OCI-M1 (cell line): ENCODE data around the gene UBXN2A.
"Not testable (repeated sequence)": the region's sequence is repeated elsewhere in the genome, so short reads cannot be mapped to it uniquely, and the experiment has no call there.

Experiments
- DNase-seq: peaks from one replicate; lab custom pipeline; 2025; lab: John Stamatoyannopoulos, UW

Gene UBXN2A

DNA sequence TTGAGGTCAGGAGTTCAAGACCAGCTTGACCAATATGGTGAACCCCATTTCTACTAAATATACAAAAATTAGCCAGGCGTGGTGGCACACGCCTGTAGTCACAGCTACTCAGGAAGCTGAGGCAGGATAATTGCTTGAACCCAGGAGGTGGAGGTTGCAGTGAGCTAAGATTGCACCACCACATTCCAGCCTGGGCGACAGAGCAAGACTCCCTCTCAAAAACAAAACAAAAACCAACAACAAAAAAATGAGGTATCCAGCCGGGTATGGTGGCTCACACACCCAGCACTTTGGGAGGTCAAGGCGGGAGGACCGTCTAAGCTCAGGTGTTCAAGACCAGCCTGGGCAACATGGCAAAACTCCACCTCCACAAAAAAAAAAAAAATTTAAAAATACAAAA lies 74.6 kb downstream of the UBXN2A start:
- not testable (repeated sequence) for DNase-seq

DNA sequence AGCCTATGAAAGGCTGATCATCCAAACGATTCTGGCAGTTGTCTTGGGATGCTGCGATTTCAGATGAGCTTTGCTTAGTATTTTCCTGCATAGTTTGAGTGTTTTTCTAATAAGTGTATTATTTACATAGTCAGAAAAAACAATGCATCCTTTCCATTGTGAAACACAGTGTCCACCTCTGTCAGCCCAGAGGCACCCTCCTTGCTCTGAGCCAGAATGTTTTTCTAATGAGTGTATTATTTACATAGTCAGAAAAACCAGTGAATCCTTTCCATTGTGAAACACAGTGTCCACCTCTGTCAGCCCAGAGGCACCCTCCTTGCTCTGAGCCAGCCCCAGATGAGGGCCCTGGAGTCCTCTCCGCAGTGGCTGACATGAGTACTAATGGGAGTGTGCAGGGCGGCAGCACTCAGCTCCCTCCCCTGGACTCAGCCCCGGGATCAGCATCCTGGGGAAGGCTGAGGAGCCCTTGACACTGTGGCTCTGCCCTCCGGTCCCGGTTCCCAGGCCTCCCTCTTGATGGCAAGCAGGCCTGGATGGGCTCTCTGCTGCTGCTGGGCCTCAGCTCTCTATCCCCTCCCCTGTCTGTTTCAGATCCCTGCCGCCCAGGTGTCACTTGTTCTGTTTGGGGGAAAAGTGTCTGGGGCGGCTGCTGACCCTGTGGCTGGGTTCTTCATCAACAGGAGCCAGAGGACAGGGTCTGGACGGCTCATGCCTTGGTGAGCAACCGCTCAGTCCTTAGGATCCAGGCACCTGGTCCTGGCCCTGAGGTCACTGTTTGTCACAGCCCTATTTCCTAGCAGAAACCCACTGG lies 75.5 kb downstream of the UBXN2A start:
- DNase-seq, result no peak

DNA sequence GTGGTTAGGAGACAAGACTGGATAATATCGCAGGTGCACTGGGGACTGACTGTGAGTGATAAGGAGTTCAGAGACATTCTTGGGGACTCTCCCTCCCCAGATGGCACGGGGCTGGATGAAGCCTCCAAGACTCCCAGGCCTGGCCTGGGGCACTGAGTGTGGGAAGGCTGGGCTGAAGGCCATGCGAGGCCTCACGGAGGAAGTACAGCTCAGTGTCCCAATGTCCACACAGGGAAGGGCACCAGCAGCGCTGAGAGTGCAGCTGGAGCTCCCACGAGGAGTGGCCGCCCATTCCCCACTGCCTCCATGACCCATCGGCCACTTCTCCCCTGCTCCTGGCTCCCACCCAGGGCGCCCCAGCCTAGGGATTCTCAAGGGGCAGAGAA lies 76.1 kb downstream of the UBXN2A start:
- no peak for DNase-seq

DNA sequence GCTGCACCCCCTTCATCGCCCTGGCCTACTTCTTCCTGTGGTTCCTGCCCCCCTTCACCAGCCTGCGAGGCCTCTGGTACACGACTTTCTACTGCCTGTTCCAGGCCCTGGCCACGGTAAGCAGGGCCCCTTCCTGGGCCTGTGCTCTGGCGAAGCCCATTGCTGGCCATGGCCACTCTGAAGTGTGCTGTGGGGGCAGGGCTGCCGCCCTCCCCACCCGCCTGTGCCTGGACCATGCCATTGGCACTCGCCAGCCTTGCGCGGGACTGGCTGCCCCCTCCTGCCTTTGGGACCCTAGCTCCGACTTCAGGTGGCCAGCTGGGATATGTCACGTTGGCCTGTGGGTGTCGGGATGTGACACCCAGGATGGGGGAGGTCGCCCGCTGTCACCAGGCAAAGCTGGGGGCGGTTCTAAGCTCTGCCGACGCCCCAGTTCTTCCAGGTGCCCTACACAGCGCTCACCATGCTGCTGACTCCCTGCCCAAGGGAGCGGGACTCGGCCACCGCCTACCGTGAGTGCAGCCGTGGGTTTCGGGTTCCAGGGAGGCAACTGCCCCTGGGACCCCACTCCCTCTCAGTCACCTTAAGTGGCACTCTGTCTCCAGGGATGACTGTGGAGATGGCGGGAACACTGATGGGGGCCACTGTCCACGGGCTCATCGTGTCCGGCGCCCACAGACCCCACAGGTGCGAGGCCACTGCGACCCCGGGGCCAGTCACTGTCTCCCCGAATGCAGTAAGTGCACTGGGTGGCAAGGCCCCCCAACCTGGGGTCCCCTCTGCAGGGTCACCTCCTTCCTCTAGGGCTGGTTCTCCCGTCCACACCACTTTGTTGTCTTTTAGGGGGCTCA lies 76.8 kb downstream of the UBXN2A start:
- DNase-seq, result no peak

DNA sequence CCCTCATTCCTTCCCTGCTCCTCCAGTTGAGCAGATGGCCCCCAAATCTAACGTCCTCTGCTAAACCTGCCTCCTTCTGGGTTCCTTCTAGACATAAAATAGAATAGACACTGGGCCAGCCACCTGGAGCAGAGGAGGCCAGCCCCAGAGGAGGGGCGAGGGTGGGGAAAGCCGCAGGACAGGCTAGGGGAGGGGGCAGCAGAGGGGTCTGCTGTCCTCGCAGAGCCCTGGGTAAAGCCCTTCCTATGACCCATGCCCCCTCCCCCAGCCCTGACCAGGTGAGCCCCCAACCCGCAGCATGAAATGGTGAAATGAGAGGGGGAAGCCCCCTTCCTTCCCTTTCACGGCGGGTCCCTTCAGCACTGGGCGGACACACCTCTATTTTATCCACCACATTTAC lies 77.4 kb downstream of the UBXN2A start:
- no peak for DNase-seq

DNA sequence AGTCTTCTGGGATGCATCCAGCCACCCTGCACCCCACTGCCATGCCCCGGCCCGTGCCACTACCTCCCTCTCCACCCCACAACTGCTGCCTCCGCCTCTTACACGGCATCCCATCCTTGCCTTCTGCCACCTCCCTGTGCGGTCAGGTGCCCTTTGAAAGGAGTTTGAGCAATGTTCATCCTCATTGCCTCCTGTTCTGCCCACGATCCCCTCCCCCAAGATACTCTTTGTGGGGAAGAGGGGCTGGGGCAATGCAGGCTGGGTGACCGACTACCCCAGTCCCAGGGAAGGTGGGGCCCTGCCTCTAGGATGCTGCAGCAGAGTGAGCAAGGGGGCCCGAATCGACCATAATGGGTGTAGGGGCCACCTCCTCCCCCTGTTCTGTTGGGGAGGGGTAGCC lies 78.0 kb downstream of the UBXN2A start:
- no peak for DNase-seq

DNA sequence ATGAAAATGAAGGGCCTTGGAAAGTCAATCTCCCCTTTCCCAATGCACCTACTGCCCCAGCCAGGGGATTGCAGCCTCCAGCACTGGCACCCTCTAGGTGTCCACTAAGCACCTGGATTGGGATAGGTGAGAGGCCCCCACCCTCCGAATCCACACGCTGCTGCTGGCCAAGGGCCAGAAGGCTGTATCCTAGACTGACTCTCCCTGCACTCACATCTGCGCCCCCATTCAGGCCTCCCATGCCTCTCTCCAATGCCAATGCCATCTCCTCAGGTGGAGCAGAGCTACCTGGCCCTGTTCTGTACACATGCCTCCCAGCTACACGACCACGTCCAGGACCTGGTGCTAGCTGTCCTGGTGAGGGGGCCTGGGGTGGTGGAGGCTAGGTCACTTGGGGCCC lies 79.5 kb downstream of the UBXN2A start:
- DNase-seq, result no peak

DNA sequence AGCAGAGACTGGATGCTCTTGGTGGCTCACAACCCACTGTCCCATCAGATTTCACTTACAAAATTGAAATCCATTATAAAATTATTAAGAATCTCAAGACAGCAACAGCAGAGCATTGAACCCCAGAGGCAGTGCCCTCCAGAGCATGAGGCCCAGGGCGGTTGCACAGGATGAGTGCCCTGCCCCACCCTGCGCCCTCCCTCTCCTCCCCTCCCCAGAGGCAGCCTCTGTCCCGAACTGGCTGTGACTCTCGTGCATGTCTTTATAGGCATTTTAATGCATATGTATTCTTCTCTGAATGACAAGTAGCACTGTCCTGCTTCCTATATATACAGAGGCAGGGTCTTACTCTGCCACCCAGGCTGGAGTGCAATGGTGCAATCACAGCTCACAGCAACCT lies 80.0 kb downstream of the UBXN2A start:
- no peak for DNase-seq

DNA sequence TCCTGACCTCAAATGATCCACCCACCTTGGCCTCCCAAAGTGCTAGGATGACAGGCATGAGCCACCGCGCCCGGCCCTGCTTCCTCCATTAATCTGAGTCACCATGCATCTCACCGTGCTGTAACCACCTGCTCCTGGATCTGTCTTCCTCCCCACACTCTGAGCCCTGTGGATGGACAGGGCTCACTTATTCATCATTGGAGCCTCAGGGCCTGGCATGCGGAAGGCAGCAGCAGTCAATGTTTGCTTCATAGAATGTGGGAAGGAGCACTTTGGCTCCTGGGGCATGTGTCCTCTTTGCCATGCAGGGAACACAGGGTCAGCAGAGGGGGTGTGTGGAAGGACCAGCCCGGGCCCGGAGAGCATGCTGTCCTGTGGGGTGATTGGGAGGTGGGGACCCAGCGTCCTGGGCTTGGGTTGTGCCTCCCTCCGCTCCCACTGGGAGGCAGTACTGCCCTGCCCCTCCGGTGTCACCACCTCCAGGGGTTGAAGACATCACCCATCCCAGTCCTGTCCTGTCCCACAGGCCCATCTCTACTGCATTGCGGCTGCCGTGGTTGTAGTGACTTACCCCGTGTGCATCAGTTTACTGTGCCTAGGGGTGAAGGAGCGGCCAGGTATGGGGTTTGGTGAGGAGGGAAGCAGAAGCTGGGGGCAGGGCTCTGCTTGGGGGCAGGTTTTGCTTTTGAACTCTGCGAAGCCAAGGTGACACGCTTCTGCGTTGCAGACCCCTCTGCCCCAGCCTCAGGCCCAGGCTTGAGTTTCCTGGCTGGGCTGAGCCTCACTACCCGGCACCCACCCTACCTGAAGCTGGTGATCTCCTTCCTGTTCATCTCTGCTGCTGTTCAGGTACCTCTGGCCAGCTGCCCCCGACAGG lies 81.1 kb downstream of the UBXN2A start:
- peak; percentile 27 for DNase-seq

DNA sequence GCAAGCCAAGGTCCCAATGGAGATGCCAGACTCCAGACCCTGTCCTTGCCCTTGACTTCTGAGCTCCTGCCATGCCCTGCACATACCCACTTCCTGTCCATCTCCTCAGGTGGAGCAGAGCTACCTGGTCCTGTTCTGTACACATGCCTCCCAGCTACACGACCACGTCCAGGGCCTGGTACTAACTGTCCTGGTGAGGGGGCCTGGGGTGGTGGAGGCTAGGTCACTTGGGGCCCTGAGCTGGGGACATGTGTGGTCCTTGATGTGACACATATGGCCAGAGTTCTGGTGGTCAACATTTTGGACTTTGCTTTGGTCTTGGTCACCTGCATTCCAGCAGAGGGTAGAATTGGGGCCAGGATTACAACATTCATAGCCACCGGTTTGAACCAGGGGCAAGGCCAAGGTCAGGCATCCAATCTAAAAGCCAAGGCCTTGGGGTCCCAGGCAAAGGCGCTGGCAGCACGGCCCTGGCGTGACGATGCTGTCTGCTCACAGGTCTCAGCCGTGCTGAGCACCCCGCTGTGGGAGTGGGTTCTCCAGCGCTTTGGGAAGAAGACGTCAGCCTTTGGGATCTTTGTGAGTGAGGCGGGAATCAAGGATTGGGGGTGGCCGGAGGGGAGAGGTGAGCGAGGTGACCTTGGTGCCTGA lies 82.2 kb downstream of the UBXN2A start:
- no peak for DNase-seq

DNA sequence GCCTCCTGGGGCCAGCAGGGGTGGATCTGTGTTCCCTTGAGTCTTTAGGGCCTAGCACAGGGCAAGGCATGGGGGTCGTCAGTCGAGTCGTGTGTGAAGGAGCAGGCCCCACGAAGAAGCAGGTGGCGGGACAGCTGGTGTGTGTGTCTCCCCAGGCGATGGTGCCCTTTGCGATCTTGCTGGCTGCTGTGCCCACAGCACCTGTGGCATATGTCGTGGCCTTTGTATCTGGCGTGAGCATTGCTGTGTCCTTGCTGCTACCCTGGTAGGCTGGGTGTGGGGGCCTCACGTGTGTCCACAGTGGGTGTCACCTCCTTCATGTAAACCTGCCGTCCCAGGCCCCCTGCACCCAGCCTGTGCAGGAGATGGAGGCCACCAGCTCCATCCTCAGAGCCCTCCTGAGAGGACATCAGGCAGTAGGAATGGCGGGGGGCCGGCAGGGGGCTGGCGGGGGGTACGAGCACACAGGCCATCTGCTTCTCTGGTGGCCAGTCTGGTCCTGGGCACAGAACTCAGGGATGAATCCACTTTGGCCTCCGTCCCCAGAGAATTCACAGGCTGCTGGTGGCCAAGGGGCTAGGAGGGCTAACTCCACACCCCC lies 82.8 kb downstream of the UBXN2A start:
- no peak for DNase-seq

DNA sequence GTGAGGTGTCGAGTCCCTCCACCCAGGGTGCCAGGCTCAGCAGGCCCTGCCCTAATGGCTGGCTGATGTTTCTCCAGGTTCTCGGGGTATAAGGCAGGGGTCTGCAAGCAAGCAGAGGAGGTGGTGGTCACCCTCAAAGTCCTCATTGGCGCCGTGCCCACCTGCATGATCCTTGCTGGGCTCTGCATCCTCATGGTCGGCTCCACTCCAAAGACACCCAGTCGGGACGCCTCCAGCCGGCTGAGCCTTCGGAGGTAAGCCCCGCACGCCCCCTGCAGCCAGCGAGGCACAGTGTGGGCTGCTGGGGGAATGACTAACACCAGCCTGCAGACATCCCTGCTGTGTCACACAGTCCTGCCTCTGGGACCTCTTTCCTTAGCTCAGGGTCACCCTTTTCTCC lies 83.8 kb downstream of the UBXN2A start:
- no peak for DNase-seq

DNA sequence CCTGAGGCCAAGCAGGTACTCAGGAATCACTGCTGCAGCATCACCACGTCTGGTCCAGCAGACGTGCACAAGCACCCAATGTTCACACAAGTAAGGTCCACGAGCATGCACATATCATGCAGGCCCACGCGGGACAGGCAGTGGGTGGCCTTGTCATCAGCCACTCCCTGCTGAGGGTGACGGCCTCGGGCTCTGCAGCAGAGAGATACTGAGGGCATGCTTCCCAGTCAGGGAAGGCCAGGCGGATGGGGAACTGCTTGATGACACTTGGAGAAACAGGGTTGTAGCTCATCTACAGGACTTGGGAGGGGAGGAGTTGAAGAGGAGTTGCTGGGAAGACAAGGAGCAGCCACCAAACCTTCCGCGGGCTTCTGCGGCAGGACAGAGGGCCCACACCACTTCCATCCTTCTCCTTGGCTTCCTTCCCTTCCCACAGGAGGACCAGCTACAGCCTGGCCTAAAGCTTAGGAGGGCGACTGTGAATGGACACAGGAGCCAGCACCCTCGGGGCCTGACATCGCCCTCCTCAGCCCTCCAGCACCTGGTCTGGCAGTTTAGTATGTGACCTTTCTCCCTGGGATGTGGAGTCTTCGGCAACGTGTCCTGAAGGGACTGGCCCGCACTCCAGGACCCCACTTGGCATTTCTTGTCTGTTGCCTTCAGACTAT lies 84.9 kb downstream of the UBXN2A start:
- no peak for DNase-seq

DNA sequence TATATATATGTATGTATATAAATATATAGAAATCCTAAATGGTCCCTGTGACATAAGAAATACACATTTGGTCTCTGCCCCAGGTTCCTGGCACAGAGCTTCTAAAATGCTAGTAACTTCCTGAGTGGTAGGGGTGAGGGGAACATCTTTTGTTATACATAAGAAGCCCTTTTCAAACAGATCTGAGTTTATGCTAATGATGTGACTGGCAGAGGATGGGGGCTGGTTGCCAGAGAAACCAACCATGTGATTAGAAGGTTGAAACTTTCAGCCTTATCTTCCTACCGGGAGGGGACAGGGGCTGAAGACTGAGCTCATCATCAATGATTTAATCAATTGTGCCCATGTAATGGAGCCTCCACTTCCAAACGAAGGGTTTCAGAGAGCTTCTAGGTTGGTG lies 86.0 kb downstream of the UBXN2A start:
- no peak for DNase-seq

DNA sequence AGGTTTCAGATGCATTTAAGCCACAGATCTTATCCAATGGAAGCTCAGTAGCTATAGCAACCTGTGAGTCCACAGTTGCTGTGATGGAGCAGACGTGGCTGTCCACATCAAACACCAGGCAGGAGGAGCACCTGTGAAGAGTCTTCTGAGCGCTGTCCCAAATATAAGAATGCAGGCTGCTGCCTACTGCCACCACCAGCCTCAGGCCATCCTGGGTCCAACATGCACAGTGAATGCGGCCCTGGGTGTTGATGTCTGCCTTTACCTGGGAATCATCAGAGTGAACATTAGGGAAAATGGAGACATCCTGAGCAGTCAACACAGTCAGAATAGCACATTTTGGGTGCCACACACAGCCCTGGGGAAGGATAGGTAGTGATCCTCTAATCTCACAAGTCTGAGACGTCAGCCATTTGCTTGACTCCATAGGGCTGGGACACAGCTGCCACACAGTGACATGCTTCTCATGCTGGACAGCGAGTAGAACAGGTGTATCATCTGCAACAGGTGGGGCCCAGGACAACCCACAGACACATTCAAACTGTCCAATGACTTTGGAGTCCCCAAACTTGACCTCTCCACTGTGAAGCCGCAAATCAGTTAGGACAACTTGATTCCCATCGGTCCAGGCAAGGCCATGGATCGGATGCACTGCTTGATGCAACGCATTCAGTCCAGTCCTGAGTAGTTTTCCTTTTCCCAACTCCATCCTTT lies 98.7 kb downstream of the UBXN2A start:
- no peak for DNase-seq

DNA sequence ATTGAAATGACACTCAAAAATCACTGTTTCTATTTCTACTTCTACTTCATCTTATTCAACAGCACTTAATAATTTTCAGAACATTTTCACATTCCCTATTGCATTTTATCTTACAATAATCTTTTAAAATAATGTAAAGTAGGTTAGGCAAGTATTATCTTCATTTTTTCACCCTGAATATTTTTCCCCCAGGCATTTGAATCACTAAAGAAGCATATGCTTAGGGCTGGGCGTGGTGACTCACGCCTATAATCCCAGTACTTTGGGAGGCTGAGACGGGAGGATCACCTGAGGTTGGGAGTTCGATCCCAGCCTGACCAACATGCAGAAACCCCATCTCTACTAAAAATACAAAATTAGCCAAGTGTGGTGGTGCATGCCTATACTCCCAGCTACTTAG lies 100.2 kb downstream of the UBXN2A start:
- no peak for DNase-seq

DNA sequence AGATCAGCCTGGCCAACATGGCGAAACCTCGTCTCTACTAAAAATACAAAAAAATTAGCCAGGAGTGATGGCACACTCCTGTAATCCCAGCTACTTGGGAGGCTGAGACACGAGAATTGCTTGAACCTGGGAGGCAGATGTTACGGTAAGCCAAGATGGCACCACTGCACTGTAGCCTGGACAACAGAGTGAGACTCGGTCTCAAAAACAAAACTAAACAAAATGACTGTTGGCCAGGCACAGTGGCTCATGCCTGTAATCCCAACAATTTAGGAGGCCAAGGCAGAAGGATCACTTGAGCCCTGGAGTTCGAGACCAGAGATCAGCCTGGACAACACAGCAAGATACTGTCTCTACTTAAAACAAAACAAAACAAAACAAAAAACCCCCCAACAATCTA lies 102.9 kb downstream of the UBXN2A start:
- DNase-seq, result not testable (repeated sequence)

DNA sequence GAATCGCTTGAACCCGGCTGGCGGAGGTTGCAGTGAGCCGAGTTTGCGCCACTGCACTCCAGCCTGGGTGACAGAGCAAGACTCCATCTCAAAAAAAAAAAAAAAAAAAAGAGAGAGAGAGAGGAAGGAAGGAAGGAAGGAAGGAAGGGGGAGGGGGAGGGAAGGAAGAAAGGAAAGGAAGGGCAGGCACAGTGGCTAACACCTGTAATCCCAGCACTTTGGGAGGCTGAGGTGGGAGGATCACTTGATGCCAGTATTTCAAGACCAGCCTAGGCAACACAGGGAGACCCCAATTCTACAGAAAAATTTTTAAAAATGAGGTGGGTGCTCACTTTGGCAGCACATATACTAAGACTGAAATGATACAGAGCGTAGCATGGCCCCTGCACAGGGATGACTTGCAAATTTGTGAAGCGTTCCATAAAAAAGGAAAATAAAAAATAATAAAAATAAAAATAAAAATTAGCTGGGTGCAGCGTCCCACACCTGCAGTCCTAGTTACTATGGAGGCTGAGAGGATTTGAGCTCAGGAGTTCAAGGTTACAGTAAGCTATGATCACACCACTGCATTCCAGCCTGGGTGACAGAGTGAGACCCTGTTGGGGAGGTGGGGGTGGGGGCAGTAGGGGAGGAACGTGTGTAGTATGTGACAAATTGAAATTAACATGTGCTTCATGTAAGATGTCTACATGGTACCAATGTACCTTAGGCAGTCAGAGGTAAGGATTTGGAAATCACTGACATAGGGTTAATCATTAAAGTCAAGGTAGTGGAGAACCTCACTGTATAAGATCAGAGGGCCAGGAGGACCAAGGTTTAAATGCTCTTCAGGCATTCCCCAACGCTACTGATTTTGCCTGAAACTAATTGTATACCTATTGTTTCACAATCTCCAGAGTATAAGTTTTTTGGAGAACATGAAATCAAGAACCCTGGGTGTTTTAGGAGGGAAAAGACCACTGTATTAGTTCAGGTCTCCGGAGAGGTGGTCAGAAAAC lies 105.5 kb downstream of the UBXN2A start:
- peak; percentile 28 for DNase-seq

DNA sequence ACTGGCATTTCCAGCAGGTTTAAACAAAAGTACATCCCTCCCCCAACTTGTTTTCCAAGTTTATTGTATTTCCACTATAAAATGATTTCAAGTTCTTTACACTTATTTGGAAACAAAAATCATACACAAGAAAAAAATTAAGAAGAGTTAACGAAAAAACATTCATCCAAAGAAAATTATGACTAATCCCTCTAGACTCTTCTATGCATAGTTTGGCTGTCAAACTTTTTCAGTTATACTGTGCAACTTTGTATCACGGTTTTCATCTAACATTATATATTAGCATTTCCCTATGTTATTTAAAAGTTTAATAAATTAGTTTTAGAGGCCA lies 106.3 kb downstream of the UBXN2A start:
- no peak for DNase-seq
